ENCODE results near the gene VAMP2.
A peak's percentile ranks its signal among the peaks of the same experiment; 100 is the strongest.

Gene VAMP2

DNA sequence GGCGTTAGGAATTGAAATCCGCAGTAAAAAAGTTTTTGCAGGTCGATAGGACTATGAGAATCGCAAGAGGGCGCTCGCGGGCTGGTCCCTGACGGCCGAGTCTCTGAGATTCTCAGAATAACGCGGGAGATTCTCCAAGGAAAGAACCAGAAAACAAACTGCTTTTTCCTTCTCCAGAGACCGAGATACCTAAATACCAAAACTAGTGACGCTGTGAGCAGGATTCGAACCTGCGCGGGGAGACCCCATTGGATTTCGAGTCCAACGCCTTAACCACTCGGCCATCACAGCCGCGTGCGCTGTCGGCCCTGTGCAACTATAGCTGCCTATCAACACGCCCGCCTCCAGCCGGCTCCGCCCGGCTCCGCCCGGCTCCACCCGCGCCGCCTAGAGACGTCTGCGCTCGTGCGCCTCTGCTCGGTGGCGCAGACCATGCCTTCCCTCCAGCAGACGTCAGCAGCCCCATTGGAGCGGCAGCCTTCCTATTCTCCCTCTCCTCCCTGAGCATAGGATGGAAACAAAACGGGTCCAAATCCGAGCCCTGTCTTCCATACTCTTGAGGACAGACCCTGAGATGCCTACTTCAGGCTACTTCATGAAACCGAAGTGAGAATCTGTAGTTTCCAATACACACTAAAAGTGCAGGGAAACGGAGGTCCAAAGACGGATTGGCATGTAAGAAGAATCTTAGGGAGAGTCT lies 23.9 kb downstream of the VAMP2 start:
- no peaks in the 10 kb centered on the region for H3K9me3 Mint-ChIP-seq
- peaks cover 10% of the 10 kb centered on the region for H3K4me1 Mint-ChIP-seq
- H3K27ac Mint-ChIP-seq, result no peak overlapping the region
- DNase-seq, result peak; percentile 97
- H3K36me3 Mint-ChIP-seq, result peaks cover 18% of the 10 kb centered on the region
- peaks cover 15% of the 10 kb centered on the region for H3K27me3 Mint-ChIP-seq
- CTCF ChIA-PET, result interaction anchor here (0.6 to 3.2 kb wide), 14 partner anchors 9 to 161 kb away, joined by 3 to 40 read pairs (median 4); partner anchors contain the start of gene PER1
- no peak overlapping the region for H3K4me3 Mint-ChIP-seq

DNA sequence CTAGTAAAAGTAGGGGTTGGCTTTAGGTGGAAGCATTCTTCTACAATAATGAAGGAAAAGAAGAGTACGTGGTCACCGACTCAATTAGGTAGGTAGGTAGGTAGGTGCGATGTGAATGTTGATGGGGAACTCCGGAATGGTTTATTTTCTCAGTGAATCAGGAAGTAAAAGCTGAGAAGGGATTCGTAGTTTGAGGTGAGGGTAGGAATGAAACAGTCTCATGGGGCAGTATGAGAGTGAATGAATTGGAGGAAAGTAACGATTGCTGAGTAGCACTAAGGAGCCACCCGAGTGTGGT lies 24.4 kb downstream of the VAMP2 start:
- DNase-seq, result no peak
- peaks cover 10% of the 10 kb centered on the region for H3K4me1 Mint-ChIP-seq
- no peaks in the 10 kb centered on the region for H3K9me3 Mint-ChIP-seq
- CTCF ChIA-PET, result interaction anchor here (0.6 to 3.2 kb wide), 19 partner anchors 12 to 162 kb away, joined by 3 to 40 read pairs (median 4); partner anchors contain the start of genes HES7 and PER1
- H3K36me3 Mint-ChIP-seq, result peaks cover 14% of the 10 kb centered on the region
- H3K27me3 Mint-ChIP-seq, result peaks cover 20% of the 10 kb centered on the region
- H3K27ac Mint-ChIP-seq, result no peak overlapping the region
- H3K4me3 Mint-ChIP-seq, result no peak overlapping the region

DNA sequence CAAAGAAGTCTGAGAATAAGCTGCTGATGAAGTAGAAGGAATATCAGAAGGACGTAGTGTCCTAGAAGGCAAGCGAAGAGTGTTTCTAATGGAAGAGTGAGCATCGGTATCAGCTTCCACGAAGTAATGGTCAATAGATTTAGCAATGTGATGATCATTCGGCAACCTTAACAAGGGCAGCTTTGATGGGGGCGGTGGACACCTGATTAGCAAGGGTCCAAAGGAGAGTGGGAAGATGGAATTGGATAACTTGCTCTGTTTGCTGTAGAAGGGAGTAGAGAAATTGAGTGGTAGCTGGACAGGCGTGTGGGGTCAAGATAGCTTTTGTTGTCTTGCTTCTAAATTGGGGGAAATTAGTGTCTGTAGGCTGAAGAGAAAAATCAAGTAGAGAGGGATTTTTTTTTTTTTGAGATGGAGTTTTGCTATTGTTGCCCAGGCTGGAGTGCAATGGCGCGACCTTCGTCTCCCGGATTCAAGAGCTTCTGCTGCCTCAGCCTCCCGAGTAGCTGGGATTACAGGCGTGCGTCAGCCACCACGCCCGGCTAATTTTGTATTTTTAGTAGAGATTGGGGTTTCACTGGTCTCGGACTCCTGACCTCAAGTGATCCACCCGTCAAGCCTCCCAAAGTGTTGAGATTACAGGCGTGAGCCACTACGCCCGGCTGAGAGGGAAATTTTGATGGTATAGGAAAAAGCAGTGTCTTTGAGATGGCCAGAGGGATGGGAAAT lies 24.9 kb downstream of the VAMP2 start:
- peaks cover 10% of the 10 kb centered on the region for H3K4me1 Mint-ChIP-seq
- H3K36me3 Mint-ChIP-seq, result peaks cover 14% of the 10 kb centered on the region
- H3K27ac Mint-ChIP-seq, result no peak overlapping the region
- peaks cover 25% of the 10 kb centered on the region for H3K27me3 Mint-ChIP-seq
- CTCF ChIA-PET, result interaction anchor here (0.6 to 3.2 kb wide), 17 partner anchors 11 to 603 kb away, joined by 3 to 40 read pairs (median 4); partner anchors contain the start of genes HES7 and PER1
- no peak overlapping the region for H3K4me3 Mint-ChIP-seq
- H3K9me3 Mint-ChIP-seq, result no peaks in the 10 kb centered on the region
- no peak for DNase-seq

DNA sequence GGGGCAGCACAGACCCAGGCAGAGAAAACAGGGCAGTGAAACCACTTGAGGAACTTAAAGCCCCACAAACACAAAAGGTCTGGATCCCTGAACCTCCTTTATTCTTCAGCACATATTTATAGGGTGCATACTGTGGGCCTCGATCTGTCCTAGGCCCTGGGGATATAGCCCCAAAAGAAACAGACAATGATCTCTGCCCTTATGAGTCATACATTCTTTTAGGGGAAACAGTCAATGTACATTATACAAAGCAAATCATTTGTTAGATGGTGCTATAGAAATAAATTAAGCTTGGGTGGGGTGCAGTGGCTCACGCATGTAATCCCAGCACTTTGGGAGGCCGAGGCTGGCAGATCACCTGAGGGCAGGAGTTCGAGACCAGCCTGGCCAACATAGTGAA lies 28.8 kb downstream of the VAMP2 start:
- Mint-ChIP-seq H3K27me3 (peaks cover 50% of the 10 kb centered on the region), H3K36me3 (no peaks in the 10 kb centered on the region), H3K4me1 (peaks cover 3% of the 10 kb centered on the region), H3K4me3 (no peak overlapping the region), H3K9me3 (no peaks in the 10 kb centered on the region), H3K27ac (no peak overlapping the region)
- no peak for DNase-seq
- CTCF ChIA-PET, result interaction anchor here (0.9 to 1.7 kb wide), 2 partner anchors 23 to 55 kb away, joined by 3 read pairs; no protein-coding TSS in a partner anchor

DNA sequence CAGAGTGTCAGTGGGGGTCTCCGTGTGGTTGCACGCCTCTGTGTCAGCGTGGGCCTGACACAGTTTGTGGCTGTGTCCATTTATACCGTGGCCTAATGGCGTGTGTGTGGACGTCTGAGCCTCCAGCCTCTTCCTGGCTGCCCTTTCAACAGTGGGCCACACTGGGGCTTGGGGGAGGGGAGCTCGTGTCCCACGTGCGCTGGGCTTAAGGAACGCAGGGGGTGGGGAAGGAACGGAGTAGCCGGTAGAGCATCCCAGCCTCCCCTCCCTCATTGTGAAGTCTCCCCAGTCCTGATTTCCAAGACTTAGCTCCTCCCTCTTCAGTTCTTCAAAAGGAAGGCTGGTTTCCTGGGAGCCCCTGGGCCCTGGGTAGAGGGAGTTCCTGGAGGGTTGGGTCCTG lies 29.3 kb downstream of the VAMP2 start:
- peaks cover 55% of the 10 kb centered on the region for H3K27me3 Mint-ChIP-seq
- no peak overlapping the region for H3K4me3 Mint-ChIP-seq
- peaks cover 3% of the 10 kb centered on the region for H3K4me1 Mint-ChIP-seq
- no peaks in the 10 kb centered on the region for H3K9me3 Mint-ChIP-seq
- no peak overlapping the region for H3K27ac Mint-ChIP-seq
- no peaks in the 10 kb centered on the region for H3K36me3 Mint-ChIP-seq
- CTCF ChIA-PET, result interaction anchor here (0.9 kb wide), 1 partner anchor 23 kb away, joined by 3 read pairs; no protein-coding TSS in a partner anchor
- no peak for DNase-seq

DNA sequence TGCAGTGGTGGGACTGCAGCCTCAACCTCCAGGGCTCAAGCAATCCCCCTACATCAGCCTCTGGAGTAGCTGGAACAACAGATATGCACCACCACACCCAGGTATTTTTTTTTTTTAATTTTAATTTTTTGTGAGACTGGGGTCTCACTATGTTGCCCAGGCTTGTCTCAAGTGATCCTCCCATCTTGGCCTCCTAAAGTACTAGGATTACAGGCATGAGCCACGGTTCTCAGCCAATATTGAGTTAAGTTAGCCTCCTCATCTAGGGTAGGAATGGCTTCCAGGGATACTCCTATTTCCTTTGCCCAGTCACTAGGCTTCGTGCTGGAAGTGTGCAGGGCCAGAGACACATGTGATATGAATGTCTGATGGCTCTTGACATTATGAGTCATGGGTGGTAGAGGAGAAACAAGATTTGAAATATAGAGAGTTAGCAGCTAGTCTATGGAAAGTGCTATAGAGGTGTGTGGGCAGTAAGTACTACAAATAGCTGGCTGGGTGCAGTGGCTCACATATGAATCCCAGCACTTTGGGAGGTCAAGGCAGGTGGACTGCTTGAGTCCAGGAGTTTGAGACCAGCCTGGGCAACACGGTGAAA lies 30.8 kb downstream of the VAMP2 start:
- no peak overlapping the region for H3K27ac Mint-ChIP-seq
- H3K27me3 Mint-ChIP-seq, result peaks cover 67% of the 10 kb centered on the region
- no peak for DNase-seq
- no peaks in the 10 kb centered on the region for H3K9me3 Mint-ChIP-seq
- peaks cover 9% of the 10 kb centered on the region for H3K4me1 Mint-ChIP-seq
- no peaks in the 10 kb centered on the region for H3K36me3 Mint-ChIP-seq
- H3K4me3 Mint-ChIP-seq, result no peak overlapping the region
- CTCF ChIA-PET, result interaction anchor here (0.6 to 1.2 kb wide), 3 partner anchors 13 to 32 kb away, joined by 3 to 6 read pairs (median 3); no protein-coding TSS in a partner anchor

DNA sequence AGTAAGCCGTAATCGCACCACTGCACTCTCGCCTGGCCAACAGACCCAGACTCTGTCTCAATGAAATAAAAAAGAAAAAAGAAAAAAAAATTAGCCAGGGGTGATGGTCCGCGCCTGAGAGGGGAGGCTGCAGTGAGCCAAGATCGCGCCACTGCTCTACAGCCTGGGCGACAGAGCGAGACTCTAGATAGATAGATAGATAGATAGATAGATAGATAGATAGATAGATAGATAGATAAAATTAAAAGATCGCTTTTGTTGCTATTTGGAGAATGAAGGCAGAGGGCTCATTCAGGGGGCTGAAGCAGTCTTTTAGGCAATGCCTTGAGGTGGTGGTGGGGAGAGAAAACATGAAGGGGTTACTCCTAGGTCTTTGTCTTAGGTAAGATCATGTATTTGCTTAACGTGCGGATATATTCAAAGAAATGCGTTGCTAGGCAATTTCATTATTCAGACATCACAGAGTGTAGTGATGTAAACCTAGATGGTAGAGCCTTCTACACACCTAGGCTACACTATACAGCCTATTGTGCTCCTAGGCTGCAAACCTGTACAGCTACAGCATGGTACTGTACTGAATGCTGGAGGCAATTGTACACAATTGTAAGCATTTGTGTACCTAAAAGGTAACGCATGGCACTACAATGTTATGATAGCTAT lies 34.5 kb downstream of the VAMP2 start:
- peaks cover 2% of the 10 kb centered on the region for H3K36me3 Mint-ChIP-seq
- H3K4me3 Mint-ChIP-seq, result no peak overlapping the region
- H3K4me1 Mint-ChIP-seq, result peaks cover 39% of the 10 kb centered on the region
- DNase-seq, result no peak
- H3K9me3 Mint-ChIP-seq, result no peaks in the 10 kb centered on the region
- H3K27me3 Mint-ChIP-seq, result peaks cover 78% of the 10 kb centered on the region
- H3K27ac Mint-ChIP-seq, result no peak overlapping the region
- CTCF ChIA-PET, result interaction anchor here (1.5 to 2.5 kb wide), 3 partner anchors 10 to 68 kb away, joined by 3 to 15 read pairs (median 7); partner anchors contain the start of gene ALOXE3

DNA sequence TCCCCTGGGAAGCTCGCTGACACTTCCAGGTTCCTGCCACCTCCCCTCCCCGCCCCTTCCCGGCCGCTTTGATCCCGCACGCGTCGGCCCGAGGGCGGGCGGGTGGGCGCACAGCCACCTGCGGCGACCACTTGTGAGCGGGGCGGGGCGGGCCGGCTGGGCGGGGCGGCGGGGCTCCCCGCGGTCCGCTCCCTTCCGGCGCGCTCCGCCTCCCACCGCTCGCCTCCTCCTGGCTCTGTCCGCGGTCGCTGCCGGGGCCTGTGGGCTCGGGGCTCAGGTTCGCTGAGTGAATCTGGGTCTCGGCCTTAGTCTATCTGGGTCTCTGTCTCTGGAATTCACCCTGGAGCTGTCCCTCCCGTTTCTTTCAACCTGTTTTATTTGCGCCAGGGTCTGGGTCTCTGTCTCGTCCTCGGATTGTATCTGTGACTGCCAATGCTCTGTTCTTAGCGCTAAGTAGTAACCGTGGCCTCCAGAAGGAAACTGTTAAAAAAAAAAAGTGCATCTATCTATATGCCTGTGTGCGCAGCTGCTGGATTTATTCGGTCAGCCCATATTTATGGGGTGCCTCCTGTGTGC lies 36.2 kb downstream of the VAMP2 start:
- CTCF ChIA-PET, result interaction anchor here (0.7 to 2.5 kb wide), 5 partner anchors 8 to 117 kb away, joined by 3 to 15 read pairs (median 4); partner anchors contain the start of gene ALOXE3
- Mint-ChIP-seq H3K4me3 (peak overlapping the region; percentile 93), H3K36me3 (peaks cover 2% of the 10 kb centered on the region), H3K4me1 (peaks cover 52% of the 10 kb centered on the region), H3K9me3 (no peaks in the 10 kb centered on the region), H3K27ac (peak overlapping the region; percentile 84), H3K27me3 (peaks cover 86% of the 10 kb centered on the region)
- peak; percentile 65 for DNase-seq

DNA sequence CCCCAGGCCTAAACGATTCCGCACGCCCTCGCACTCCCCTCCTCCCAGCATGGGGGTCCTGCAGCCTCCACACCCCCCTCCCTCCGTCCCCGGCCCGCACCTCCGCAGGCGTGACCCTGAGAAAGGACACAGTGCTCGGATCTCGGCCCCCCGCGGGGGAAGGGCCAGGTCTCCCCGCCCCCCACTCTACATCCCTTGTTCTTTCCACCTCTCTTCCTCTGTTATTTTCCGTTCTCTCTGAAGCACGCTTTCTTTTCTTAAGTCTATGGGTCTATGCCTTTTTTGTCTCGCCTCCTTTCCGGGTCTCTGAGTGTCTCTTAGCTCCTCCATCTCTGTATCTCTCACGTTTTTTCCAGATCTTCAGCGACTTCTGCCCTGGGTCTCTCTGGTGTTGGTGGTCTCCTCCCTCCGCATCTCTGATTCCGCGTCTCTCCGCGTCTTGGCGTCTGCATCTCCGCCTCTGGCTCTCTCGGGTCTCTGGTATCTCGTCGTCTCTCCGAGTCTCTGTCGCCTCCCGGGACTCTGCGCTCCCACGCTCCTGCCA lies 36.7 kb downstream of the VAMP2 start:
- no peak for DNase-seq
- Mint-ChIP-seq H3K27me3 (peaks cover 87% of the 10 kb centered on the region), H3K4me1 (peaks cover 54% of the 10 kb centered on the region)

DNA sequence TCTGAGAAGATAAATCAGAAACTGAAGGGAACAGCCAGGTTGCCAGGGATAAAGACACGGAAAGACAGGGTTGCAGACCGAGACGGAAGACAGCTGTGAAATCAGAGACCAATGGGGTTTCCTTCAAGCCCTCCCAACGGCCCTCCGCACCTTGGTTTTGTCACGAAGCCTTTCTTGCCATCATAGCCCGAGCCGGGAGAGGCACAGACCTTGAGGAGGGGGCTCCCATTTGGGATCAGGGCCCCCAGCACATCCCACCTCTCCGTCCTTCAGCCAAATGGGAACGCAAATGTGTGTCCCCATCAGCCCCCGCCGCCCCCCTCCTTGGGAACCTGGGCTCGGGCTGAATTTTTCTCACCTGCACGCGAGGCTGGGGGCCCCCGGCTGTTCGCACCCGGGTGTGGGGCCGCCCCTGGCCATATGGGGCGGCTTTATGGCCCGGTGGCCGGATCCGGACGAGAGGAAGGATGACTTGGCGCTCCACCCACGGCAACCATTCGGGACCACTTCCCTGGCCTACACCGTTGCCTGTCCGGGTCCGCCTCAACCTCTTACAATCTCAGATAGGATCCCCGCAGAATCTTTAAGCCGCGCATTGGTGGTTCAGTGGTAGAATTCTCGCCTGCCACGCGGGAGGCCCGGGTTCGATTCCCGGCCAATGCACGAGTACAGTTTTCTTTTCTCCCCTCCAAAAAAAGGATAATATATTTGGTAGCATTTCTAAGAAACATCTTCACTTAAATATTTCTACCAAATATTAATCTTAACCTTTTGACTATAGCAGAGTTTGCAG lies 37.4 kb downstream of the VAMP2 start:
- peak; percentile 83 for DNase-seq
- CTCF ChIA-PET, result interaction anchor here (0.6 to 2.5 kb wide), 6 partner anchors 13 to 170 kb away, joined by 3 to 15 read pairs (median 4); partner anchors contain the start of gene SLC25A35
- peaks cover 2% of the 10 kb centered on the region for H3K36me3 Mint-ChIP-seq

More for the DNA sequence above, 36.7 kb downstream of the VAMP2 start:
- Mint-ChIP-seq H3K4me3 (peak overlapping the region; percentile 93), H3K27ac (peak overlapping the region; percentile 84), H3K36me3 (peaks cover 2% of the 10 kb centered on the region), H3K9me3 (no peaks in the 10 kb centered on the region)
- CTCF ChIA-PET, result interaction anchor here (0.7 to 2.5 kb wide), 2 partner anchors 9 to 12 kb away, joined by 4 to 15 read pairs; no protein-coding TSS in a partner anchor

DNA sequence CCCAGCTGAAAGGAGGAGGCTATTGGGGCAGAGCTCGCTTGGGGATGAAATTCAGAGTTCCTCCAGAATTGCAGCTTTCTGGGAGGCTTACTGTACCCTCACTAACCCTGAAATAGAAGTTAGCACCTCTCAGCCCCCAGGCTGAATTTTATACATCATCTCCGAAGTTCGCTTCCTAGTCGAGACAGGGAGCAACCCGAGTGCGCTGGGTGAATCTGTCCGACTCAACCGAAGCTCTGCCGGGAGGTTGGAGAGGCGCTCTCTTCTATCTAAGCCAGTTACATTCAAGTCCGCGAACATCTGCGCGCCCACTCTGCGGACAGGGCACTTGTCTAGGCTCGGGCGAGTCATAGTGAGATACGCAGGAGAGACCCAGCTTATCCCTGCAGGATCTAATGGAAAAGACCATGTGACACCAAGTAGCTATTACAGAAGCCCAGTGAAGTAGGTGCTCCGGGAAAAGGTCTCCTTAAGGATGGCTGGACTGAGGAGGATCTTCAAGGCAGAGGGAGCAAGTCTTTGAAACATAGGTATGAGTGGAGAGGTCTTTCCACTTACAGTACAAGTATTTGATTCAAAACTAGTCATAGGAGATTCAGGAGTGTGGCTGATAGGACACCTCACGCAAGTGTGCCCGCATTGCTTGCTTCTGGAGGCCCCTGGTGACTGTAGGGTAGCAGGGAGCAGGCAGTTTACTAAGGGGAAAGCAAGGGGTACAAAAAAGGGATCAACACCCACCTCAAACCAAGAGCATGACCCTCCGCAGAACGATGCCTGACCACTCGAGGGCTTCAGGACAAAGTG lies 38.2 kb downstream of the VAMP2 start:
- Mint-ChIP-seq H3K9me3 (no peaks in the 10 kb centered on the region), H3K4me3 (peak overlapping the region; percentile 93), H3K27me3 (peaks cover 87% of the 10 kb centered on the region), H3K27ac (peak overlapping the region; percentile 76), H3K4me1 (peaks cover 69% of the 10 kb centered on the region), H3K36me3 (peaks cover 2% of the 10 kb centered on the region)
- peak; percentile 42 for DNase-seq
- CTCF ChIA-PET, result interaction anchor here (0.6 to 1.9 kb wide), 8 partner anchors 11 to 439 kb away, joined by 3 to 8 read pairs (median 4); partner anchors contain the start of gene SLC25A35

More for the DNA sequence above, 37.4 kb downstream of the VAMP2 start:
- Mint-ChIP-seq H3K4me1 (peaks cover 61% of the 10 kb centered on the region), H3K9me3 (no peaks in the 10 kb centered on the region), H3K4me3 (peak overlapping the region; percentile 93), H3K27me3 (peaks cover 92% of the 10 kb centered on the region), H3K27ac (peak overlapping the region; percentile 84)

Measured in activated naive CD4-positive, alpha-beta T cell treated with anti-CD3 and anti-CD28 coated beads, Interleukin-2, amount 10 ng/mL, durations not matched to agents 7 days and 5 days (primary cell).